ENCODE data around the gene OR10X1. TPM values are rescaled to one million over a fixed set of nuclear protein-coding genes. Genes with fewer than 3 reads are reported as not detected.

Gene OR10X1
- total and polyA plus RNA-seq, 12 donors, result not detected

DNA sequence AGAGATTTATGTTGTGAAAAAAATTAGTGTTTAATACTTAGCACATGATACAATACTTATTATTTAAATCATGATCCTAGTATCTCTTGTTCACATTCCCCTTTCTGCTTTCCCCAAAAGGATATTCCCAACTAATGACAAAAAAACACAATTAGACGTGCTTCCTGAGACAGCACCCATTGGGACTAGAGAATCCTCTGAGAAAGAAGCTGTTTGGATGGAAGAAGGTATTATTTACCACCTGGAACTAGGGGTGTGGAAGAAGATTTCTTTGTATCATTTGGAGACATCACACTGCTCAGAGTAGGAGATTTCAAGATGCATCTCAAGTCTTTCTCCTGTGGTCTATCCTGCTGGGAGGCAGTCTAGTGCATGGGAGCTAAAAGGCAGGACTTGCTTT, 25.3 kb upstream of the OR10X1 start, which contains the start of gene OR10Z1:
OR10Z1 (plus strand) TSS at position 301 of the 400 bp plus-strand sequence. CDS start 1,171 bp downstream, outside the sequence.
- no peak for TF ChIP-seq CTCF (IDR thresholded peaks at IDR 0.05)
- WGBS, 2 donors, result 74 to 79% methylated on average over 1 of the region's 1 CpG
- DNase-seq (no peak), ATAC-seq (no peak)
- H3K27me3 ChIP-seq, result no peaks in the 10 kb centered on the region
- H3K4me3 ChIP-seq, result no peak within 1 kb of the TSS
- no peaks in the 10 kb centered on the region for H3K36me3 ChIP-seq
- intact Hi-C loops (cut with DNase I), result no loop called here
- H3K9me3 ChIP-seq, result peaks cover 0 to 6% (median 0%) of the 10 kb centered on the region in 11 donors
- no peaks in the 10 kb centered on the region for H3K4me1 ChIP-seq
- H3K27ac ChIP-seq, result no peak within 1 kb of the TSS

DNA sequence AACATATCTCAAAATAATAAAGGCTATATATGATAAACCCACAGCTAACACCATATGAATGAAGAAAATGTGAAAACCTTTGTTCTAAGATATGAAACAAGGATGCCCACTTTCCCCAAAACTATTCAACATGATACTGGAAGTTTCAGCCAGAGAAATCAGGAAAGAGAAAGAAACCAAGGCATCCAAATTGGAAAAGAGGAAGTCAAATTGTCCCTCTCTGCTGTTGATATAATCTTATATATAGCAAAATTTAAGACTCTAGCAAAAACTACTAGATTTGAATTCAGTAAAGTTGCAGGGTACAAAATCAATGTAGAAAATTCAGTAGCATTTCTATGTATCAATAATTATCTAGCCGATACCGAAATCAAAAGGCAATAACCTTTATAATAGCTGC, 21.0 kb upstream of the OR10X1 start:
- DNase-seq (no peak), ATAC-seq (no peak)
- intact Hi-C loops (cut with DNase I), result no loop called here
- TF ChIP-seq CTCF (IDR thresholded peaks at IDR 0.05), result no peak
- no peaks in the 10 kb centered on the region for H3K36me3 ChIP-seq
- WGBS, 2 donors, result 49 to 81% methylated on average over 2 of the region's 2 CpGs
- H3K27ac ChIP-seq, result no peak overlapping the region
- no peaks in the 10 kb centered on the region for H3K27me3 ChIP-seq
- peaks cover 0 to 49% (median 13%) of the 10 kb centered on the region in 11 donors for H3K9me3 ChIP-seq
- H3K4me1 ChIP-seq, result no peaks in the 10 kb centered on the region
- no peak overlapping the region for H3K4me3 ChIP-seq

GRCh38 chr1:158586942-158587341, 7.2 kb upstream of the OR10X1 start:
- Histone ChIP-seq H3K9me3 (peaks cover 0 to 33% (median 9%) of the 10 kb centered on the region in 11 donors), H3K4me3 (no peak overlapping the region), H3K4me1 (no peaks in the 10 kb centered on the region), H3K36me3 (no peaks in the 10 kb centered on the region), H3K27ac (no peak overlapping the region), H3K27me3 (no peaks in the 10 kb centered on the region)
- DNase-seq (no peak), ATAC-seq (no peak)
- no peak for TF ChIP-seq CTCF (IDR thresholded peaks at IDR 0.05)
- WGBS, 2 donors, result 85 to 94% methylated on average over 1 of the region's 1 CpG
- intact Hi-C loops (cut with DNase I), result no loop called here

- H3K27ac ChIP-seq, result no peak overlapping the region
- H3K4me1 ChIP-seq, result no peaks in the 10 kb centered on the region
- TF ChIP-seq CTCF (IDR thresholded peaks at IDR 0.05), result no peak
- DNase-seq (no peak), ATAC-seq (no peak)
- 56 to 57% methylated on average over 4 of the region's 4 CpGs for WGBS, 2 donors
- H3K36me3 ChIP-seq, result no peaks in the 10 kb centered on the region
- H3K4me3 ChIP-seq, result no peak overlapping the region
- H3K27me3 ChIP-seq, result no peaks in the 10 kb centered on the region
- intact Hi-C loops (cut with DNase I), result no loop called here
- H3K9me3 ChIP-seq, result peaks cover 0 to 31% (median 8%) of the 10 kb centered on the region in 11 donors
These were observed 4.3 kb upstream of the OR10X1 start for GRCh38 chr1:158583962-158584361.

Measured in heart right ventricle (tissue), 16 donors.